RWPE2 (cell line): ENCODE measurements around the gene NRXN2.
A peak's percentile ranks its signal among the peaks of the same experiment; 100 is the strongest.

Source experiments
- ATAC-seq: fragments of 200-7000 bp; cut with Tn5 transposase; 3 replicates; pipeline ENCODE4 v1.9.1; 2021; ENCODE audit warnings: low read depth
- DNase-seq: peaks from one replicate; pipeline ENCODE4 v3.0.0-alpha.2; 2020; ENCODE audit warnings: low spot score
- H3K27ac ChIP-seq: fragments of 450-650 bp; 2 replicates; pipeline ENCODE4 v1.5.1; 2017; ENCODE audit warnings: mild to moderate bottlenecking; ENCODE audit not compliant: poor library complexity, severe bottlenecking
- H3K27me3 ChIP-seq: fragments of 250-450 bp; sonication (Bioruptor Pico); 2 replicates; pipeline ENCODE4 v1.5.1; 2021; ENCODE audit warnings: mild to moderate bottlenecking, moderate library complexity; ENCODE audit not compliant: insufficient read depth, poor library complexity, severe bottlenecking
- H3K36me3 ChIP-seq: fragments of 250-450 bp; sonication (Bioruptor Pico); 2 replicates; pipeline ENCODE4 v1.5.1; 2020; ENCODE audit warnings: low read depth, mild to moderate bottlenecking, moderate library complexity
- H3K4me1 ChIP-seq: fragments of 250-450 bp; sonication (Bioruptor Pico); 2 replicates; pipeline ENCODE4 v1.5.1; 2021; ENCODE audit warnings: mild to moderate bottlenecking, moderate library complexity; ENCODE audit not compliant: insufficient read depth, poor library complexity, severe bottlenecking
- H3K4me3 ChIP-seq: fragments of 250-450 bp; sonication (Bioruptor Pico); 2 replicates; pipeline ENCODE4 v1.5.1; 2021; ENCODE audit warnings: mild to moderate bottlenecking, moderate library complexity; ENCODE audit not compliant: severe bottlenecking
- H3K9me3 ChIP-seq: fragments of 250-450 bp; sonication (Bioruptor Pico); 2 replicates; pipeline ENCODE4 v1.5.1; 2021; ENCODE audit warnings: mild to moderate bottlenecking, moderate library complexity; ENCODE audit not compliant: severe bottlenecking
- TF ChIP-seq, protein P1 (sequence below): fragments of 450-650 bp; IDR thresholded peaks from one replicate; pipeline ENCODE4 v1.5.1; 2017; ENCODE audit warnings: mild to moderate bottlenecking, moderate library complexity; ENCODE audit not compliant: poor library complexity, severe bottlenecking

NRXN2 gene

GRCh38 chr11:64684357-64684756, 38.6 kb downstream of the NRXN2 start:
- H3K4me1 ChIP-seq = peaks cover 12% of the 10 kb centered on the region
- H3K9me3 ChIP-seq = no peaks in the 10 kb centered on the region
- H3K27ac ChIP-seq = peak overlapping the region; percentile 21
- peak; percentile 90 for ATAC-seq
- H3K4me3 ChIP-seq = no peak overlapping the region
- H3K36me3 ChIP-seq = no peaks in the 10 kb centered on the region
- TF ChIP-seq, protein P1, sequence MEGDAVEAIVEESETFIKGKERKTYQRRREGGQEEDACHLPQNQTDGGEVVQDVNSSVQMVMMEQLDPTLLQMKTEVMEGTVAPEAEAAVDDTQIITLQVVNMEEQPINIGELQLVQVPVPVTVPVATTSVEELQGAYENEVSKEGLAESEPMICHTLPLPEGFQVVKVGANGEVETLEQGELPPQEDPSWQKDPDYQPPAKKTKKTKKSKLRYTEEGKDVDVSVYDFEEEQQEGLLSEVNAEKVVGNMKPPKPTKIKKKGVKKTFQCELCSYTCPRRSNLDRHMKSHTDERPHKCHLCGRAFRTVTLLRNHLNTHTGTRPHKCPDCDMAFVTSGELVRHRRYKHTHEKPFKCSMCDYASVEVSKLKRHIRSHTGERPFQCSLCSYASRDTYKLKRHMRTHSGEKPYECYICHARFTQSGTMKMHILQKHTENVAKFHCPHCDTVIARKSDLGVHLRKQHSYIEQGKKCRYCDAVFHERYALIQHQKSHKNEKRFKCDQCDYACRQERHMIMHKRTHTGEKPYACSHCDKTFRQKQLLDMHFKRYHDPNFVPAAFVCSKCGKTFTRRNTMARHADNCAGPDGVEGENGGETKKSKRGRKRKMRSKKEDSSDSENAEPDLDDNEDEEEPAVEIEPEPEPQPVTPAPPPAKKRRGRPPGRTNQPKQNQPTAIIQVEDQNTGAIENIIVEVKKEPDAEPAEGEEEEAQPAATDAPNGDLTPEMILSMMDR = no peak
- H3K27me3 ChIP-seq = no peaks in the 10 kb centered on the region
- DNase-seq = peak; percentile 85

- H3K27ac ChIP-seq = no peak overlapping the region
- H3K4me3 ChIP-seq = no peak overlapping the region
- ATAC-seq (no peak), DNase-seq (no peak)
- TF ChIP-seq, protein P1 = no peak
- no peaks in the 10 kb centered on the region for H3K9me3 ChIP-seq
- H3K36me3 ChIP-seq = no peaks in the 10 kb centered on the region
- no peaks in the 10 kb centered on the region for H3K27me3 ChIP-seq
- H3K4me1 ChIP-seq = peaks cover 12% of the 10 kb centered on the region
These were observed 41.8 kb downstream of the NRXN2 start for GRCh38 chr11:64681171-64681570.

- TF ChIP-seq, protein P1 = no peak
- ATAC-seq (no peak), DNase-seq (no peak)
- peaks cover 11% of the 10 kb centered on the region for H3K4me1 ChIP-seq
- no peaks in the 10 kb centered on the region for H3K27me3 ChIP-seq
- H3K4me3 ChIP-seq = no peak overlapping the region
- H3K36me3 ChIP-seq = no peaks in the 10 kb centered on the region
- no peaks in the 10 kb centered on the region for H3K9me3 ChIP-seq
- H3K27ac ChIP-seq = no peak overlapping the region
These were observed 43.2 kb downstream of the NRXN2 start for GRCh38 chr11:64679846-64680245.

DNA sequence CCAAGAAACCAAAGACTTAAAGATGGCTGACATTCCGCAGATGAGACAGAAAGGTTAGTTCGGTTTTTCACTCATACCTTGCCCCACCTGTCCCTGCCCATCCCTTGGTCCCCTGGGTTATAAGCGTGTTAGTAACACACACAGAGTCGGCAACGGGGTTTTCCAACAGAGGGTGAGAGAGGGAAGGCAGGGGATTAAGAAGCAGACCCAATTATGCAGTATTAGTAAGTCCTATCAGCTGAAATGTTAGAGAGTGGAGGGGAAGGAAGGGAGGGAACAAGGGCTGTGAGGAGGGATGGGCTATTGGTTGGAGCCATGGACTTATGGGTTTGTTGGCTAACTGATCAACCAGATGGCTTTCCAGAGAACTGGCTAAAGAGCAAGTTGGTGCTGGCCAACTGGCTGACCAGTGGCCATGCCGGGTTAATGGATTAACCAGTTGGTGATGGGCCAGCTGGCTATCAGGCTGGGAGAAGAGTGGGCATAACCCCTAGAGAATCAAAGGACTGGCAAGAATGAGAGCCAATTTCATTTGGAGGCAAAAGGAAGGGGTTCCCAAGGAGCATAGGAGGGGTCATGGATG, 45.5 kb downstream of the NRXN2 start:
- DNase-seq = no peak

DNA sequence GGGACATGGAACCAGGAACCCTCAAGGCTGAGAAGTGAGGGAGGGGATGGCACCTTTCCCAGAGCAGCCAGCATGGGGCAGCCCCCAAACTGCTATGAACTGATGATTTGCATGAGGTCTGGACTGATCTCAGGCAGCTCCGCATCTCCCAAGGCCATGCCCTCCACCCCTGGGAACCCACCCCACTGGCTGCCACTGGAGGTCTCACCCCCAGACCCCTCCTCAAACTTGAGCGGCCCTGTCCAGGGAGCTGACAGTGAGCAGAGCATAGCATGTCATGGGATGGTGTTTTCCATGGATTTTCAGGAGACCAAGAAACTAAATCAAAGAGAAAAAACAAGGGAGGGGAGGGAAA, 46.8 kb downstream of the NRXN2 start:
- no peaks in the 10 kb centered on the region for H3K4me1 ChIP-seq
- no peak for DNase-seq
- H3K9me3 ChIP-seq = no peaks in the 10 kb centered on the region
- H3K27me3 ChIP-seq = no peaks in the 10 kb centered on the region
- H3K27ac ChIP-seq = no peak overlapping the region
- H3K4me3 ChIP-seq = no peak overlapping the region
- ATAC-seq = no peak
- no peaks in the 10 kb centered on the region for H3K36me3 ChIP-seq
- TF ChIP-seq, protein P1 = no peak

More for the DNA sequence above, 45.5 kb downstream of the NRXN2 start:
- no peaks in the 10 kb centered on the region for H3K4me1 ChIP-seq
- TF ChIP-seq, protein P1 = no peak
- no peak overlapping the region for H3K27ac ChIP-seq
- H3K27me3 ChIP-seq = no peaks in the 10 kb centered on the region
- no peak for ATAC-seq
- H3K9me3 ChIP-seq = no peaks in the 10 kb centered on the region
- no peaks in the 10 kb centered on the region for H3K36me3 ChIP-seq
- H3K4me3 ChIP-seq = no peak overlapping the region
